HG02798 (cell line): ENCODE measurements around the gene GFRA4.

Experiments used
- ATAC-seq: cut with Tn5 transposase; IDR thresholded peaks from one replicate; pipeline ENCODE4 v1.9.1; 2021; ENCODE audit warnings: mild to moderate bottlenecking; ENCODE audit not compliant: unreplicated experiment, poor library complexity

The GFRA4 gene

GRCh38 chr20:3658019-3658715, 5.0 kb downstream of the GFRA4 start:
- ATAC-seq: no peak

DNA sequence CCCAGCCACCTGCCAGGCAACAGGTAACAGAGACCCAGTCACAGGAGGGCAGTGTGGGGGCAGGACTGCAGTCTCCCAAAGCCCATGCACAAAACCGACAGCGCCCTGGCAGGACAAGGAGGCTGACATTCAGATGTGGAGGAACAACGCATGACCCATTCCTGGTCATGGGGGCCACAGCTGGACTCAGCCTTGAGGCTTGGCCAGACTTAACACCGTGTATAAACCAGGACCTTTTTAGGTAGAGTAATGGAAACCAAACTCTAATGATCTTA, 8.1 kb downstream of the GFRA4 start:
- ATAC-seq: no peak

GRCh38 chr20:3654326-3655130, 8.7 kb downstream of the GFRA4 start:
- no peak for ATAC-seq

- ATAC-seq: no peak
Observed at GRCh38 chr20:3653921-3654320, 9.3 kb downstream of the GFRA4 start.

DNA sequence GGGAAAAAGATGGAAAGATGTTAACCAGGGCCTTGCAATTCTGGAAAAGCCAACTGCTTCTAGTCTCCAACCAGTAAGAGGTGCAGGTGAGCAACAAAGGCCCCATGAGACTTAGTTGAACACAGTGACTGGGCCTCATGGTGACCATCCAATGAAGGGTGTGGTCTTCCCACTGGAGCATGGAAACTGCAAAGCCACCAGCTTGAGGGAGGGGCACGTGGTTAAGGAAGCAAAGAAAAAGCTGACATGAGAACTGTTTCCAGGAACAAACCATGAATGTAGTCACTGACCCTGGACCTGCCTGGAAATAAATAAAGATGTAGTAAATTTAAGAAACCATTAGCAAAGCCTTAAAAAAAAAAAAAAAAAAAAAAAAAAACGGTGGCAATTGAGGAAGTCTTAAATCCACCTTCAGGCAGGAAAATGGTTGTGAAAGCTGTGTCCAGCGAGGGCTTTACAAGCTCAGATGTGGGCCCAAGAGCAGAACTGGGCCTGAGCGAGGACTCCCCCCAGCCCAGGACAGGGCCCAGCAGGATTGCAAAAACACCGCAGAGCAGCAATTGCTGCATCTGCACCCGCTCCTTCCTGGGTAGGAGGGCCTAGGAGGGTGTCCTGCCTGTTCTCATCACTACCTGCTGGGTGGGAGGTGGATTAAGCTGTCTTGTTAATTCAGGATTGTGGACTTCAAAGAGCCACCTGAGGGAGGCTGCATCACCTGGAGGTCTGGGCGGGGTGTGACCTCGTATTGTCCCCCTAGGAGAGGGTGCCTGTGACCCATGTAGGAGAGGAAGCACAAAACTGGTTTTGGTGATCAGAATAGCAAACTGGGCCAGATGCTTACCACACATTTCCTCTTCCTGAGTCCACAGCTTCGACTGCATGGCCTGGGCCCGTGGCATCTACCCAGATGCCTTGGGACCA, 10.3 kb downstream of the GFRA4 start:
- ATAC-seq: no peak

DNA sequence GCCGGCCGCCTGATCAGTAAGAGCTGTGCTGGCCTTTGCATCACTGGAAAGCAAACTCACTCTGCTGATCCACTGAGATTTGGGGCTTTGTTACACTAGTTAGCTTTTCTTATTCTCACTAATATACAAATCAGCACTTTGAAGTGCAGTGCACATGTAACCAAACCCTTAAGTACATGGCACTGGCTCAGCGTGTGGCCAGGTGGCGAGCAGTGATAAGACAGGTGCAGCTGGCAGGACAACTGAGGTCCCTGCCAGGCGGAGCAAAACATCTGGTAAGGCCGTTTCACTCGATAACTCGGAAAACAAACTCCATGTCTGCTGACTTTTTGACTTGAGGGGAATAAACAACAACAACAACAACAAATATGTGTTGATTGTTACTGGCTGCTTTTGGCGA, 11.0 kb downstream of the GFRA4 start:
- no peak for ATAC-seq

GRCh38 chr20:3651204-3651962, 11.8 kb downstream of the GFRA4 start:
- ATAC-seq: no peak

GRCh38 chr20:3648951-3649350, 14.2 kb downstream of the GFRA4 start:
- ATAC-seq: no peak

DNA sequence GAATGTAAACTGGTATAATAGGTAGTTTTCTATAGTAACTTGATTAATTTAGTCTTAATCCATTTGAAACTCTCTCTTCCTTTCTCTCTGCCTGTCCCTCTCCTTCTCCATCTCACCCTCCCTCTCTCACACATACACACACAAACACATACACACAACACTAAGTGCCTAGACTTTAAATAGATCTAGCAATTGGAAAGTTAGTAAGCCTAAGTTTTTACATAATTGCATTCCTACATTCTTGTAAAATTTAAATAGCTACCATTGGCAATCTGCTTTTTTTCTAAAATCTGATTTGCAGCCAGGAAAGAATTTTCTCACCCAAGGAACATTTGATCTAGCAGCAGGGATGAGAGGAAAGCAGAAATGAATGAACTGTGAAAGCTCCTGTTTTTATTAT, 15.7 kb downstream of the GFRA4 start:
- no peak for ATAC-seq

- no peak for ATAC-seq
Observed at GRCh38 chr20:3646651-3647050, 16.5 kb downstream of the GFRA4 start.

GRCh38 chr20:3646067-3646440, 17.1 kb downstream of the GFRA4 start:
- no peak for ATAC-seq

GRCh38 chr20:3645309-3646066, 17.7 kb downstream of the GFRA4 start:
- ATAC-seq: no peak

DNA sequence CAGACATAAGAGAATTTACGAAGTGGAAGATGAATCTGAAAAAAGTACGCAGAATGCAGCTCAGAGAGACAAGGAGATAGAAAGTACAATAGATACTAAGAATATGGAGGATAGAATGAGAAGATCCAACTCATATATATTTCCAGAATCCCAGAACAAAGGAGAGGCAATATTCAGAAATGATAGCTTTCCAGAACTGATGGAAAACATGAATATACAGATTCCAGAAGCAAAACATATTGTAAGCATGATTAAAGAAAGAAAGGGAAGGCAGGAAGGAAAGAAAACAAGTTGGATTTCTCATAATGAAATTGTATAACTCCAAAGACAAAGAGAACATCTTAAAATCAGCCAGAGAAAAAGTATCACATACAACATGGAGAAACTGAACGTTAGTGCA, 22.9 kb downstream of the GFRA4 start:
- ATAC-seq: no peak

GRCh38 chr20:3635346-3635745, 27.9 kb downstream of the GFRA4 start:
- no peak for ATAC-seq

DNA sequence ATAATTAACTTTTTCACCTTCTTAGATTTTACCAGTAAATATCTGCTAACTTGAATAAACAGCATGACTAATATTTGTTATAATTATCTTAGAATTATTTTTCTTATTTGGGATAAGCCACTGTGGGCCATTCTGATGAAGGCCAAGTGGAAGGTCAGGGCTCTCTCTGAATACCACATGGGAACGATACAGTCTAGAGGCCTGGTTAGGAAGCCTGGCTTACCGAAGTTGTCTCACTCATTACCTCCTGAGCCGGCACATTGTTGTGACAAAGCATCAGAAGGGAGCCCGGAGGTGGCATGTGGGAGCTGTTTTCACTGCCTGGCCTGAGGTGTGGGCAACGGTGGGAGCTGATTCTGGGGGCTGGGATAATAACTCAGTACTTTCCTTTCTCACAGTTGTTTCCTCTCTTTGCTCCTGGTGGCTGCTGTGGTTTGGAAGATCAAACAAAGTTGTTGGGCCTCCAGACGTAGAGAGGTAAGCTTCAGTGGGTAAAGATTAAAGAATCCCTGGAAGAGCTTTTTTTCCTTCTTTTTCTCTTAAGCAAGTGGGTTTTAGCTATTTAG, 29.2 kb downstream of the GFRA4 start:
- no peak for ATAC-seq

GRCh38 chr20:3632311-3633004, 30.7 kb downstream of the GFRA4 start:
- no peak for ATAC-seq

DNA sequence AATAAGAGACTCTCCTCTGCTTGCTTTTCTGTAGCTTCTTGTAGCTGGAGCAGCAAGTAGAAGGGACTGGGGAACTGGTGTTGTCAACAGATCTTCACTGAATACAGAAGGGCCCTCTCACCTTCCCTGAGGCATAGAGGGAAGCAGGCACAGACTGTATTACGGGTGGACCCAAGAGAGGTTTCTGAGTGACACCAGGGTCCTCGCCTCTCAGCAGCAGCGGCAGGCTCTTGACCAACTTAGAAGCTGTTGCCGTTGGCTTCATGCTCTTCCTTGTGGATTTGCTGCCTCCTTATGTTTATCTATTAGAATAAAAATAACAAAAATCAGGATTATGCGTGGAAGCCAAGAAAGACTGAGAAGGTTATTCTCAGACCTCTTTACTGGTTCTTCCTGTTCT, 31.7 kb downstream of the GFRA4 start:
- no peak for ATAC-seq

- no peak for ATAC-seq
Observed at GRCh38 chr20:3630429-3630828, 32.8 kb downstream of the GFRA4 start.

DNA sequence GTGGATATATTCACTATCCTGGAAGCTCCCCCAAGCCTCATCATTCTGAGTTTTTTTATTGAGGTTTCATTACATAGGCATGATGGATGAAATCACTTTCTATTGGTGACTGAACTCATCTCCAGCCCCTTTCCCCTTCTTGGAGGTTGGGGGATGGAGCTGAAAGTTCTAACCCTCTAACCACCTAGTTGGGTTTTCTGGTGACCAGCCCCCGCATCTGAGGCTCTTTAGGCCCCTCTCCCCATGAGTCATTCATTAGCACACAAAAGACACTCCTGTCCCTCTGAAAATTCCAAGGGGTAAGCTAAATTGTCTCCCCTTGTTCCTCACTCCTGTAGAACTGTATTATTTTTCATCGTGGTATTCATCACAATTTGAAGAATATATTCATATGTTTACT, 33.3 kb downstream of the GFRA4 start:
- ATAC-seq: no peak
